Astrocyte of the cerebellum (primary cell): Measurements from ENCODE around the gene SOX11.

Source experiments
- DNase-seq: peaks from one replicate; pipeline ENCODE4 v3.0.0-alpha.2; 2011; ENCODE audit warnings: low read depth
- H3K4me3 ChIP-seq: 2 replicates; pipeline ENCODE4 v1.5.1; 2011; ENCODE audit warnings: mild to moderate bottlenecking, low read depth, low read length, moderate library complexity
- in situ Hi-C: cut with HindIII; loops from 2 replicates; pipeline ENCODE4 v1.10.0; 2017; ENCODE audit warnings: low sequenced_read_pairs
- TF ChIP-seq, protein P1 (sequence below): IDR thresholded peaks from 2 replicates; pipeline ENCODE4 v1.5.1; 2012; ENCODE audit warnings: low read length, low read depth, moderate library complexity, mild to moderate bottlenecking; ENCODE audit errors: missing control alignments

SOX11 gene

GRCh38 chr2:5729416-5729815, 37.2 kb downstream of the SOX11 start:
- in situ Hi-C loops: no loop called here
- no peak for DNase-seq
- TF ChIP-seq, protein P1, sequence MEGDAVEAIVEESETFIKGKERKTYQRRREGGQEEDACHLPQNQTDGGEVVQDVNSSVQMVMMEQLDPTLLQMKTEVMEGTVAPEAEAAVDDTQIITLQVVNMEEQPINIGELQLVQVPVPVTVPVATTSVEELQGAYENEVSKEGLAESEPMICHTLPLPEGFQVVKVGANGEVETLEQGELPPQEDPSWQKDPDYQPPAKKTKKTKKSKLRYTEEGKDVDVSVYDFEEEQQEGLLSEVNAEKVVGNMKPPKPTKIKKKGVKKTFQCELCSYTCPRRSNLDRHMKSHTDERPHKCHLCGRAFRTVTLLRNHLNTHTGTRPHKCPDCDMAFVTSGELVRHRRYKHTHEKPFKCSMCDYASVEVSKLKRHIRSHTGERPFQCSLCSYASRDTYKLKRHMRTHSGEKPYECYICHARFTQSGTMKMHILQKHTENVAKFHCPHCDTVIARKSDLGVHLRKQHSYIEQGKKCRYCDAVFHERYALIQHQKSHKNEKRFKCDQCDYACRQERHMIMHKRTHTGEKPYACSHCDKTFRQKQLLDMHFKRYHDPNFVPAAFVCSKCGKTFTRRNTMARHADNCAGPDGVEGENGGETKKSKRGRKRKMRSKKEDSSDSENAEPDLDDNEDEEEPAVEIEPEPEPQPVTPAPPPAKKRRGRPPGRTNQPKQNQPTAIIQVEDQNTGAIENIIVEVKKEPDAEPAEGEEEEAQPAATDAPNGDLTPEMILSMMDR: no peak
- H3K4me3 ChIP-seq: no peak overlapping the region

DNA sequence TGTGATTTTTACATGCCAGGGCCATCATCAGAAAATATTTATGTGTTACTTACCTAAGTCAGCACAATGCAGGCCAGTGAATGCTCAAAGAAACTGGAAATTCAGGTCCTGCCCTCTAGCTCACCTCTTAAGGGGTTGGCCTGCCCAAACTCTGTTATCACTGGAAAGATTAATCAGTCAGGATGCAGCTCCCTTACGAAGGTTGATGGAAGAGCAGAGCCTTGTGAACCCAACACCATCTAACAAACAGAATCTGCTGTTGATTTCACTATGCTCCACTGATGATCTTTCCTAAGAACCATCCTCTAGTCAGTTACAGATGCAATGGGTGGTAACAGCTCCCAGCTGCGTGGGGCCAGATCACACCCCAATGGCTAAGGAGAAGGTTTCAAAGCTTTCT, 38.2 kb downstream of the SOX11 start:
- in situ Hi-C loops: no loop called here
- no peak overlapping the region for H3K4me3 ChIP-seq
- TF ChIP-seq, protein P1: no peak
- no peak for DNase-seq

- TF ChIP-seq, protein P1: no peak
- DNase-seq: no peak
- in situ Hi-C loops: no loop called here
- H3K4me3 ChIP-seq: no peak overlapping the region
Measured at GRCh38 chr2:5734859-5735520, 42.8 kb downstream of the SOX11 start.

GRCh38 chr2:5735521-5735861, 43.3 kb downstream of the SOX11 start:
- DNase-seq: no peak
- in situ Hi-C loops: no loop called here
- TF ChIP-seq, protein P1: no peak
- no peak overlapping the region for H3K4me3 ChIP-seq

DNA sequence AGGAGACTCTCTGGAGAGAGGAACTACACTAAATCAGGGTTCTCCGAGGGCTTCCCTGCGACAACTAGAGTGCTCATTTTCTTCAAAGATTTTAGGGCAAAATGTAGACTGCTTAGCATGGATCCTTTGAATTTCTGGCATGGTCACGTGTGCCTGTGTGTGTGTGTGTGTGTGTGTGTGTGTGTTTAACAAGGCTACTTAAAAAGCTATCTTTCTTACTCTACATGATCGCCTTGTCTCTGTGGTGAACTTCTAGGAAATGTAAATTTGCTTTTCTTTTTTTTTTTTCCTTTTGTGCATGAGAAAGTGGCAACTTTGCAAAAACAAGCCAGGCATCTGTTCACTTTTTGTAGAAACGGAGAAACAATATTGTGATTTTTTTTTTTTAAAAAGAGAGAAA, 43.9 kb downstream of the SOX11 start:
- no peak overlapping the region for H3K4me3 ChIP-seq
- TF ChIP-seq, protein P1: no peak
- no peak for DNase-seq
- in situ Hi-C loops: no loop called here

GRCh38 chr2:5736886-5737285, 44.7 kb downstream of the SOX11 start:
- in situ Hi-C loops: no loop called here
- no peak overlapping the region for H3K4me3 ChIP-seq
- DNase-seq: no peak
- TF ChIP-seq, protein P1: no peak
